Natural killer cell (primary cell): Measurements from ENCODE around the gene PWWP2B. TPM values are rescaled to one million over a fixed set of nuclear protein-coding genes. Genes with fewer than 3 reads are reported as not detected.

Experiments
- ATAC-seq, 3 donors: fragments of 150-1000 bp in 2 of 3; fragments of 200-7000 bp in 1 of 3; cut with Tn5 transposase; 1 replicate in 1 of 3; 2 replicates in 2 of 3; pipeline ENCODE4 v1.10.0; 2021; ENCODE audit warnings: mild to moderate bottlenecking in 2 of 3, moderate library complexity in 2 of 3
- DNase-seq, 2 donors: peaks; one replicate each; pipeline versions ENCODE4 v3.0.0 to v3.0.0-alpha.2; 2013 to 2021; ENCODE audit warnings: mixed read lengths in 1 of 2
- H3K27ac ChIP-seq: one replicate; pipeline ENCODE4 v1.5.1; 2013; ENCODE audit warnings: mild to moderate bottlenecking, low read length
- H3K27me3 ChIP-seq: one replicate; pipeline ENCODE4 v1.6.1; 2013; ENCODE audit warnings: low read length; ENCODE audit not compliant: control insufficient read depth, insufficient read depth
- H3K36me3 ChIP-seq: one replicate; pipeline ENCODE4 v1.6.1; 2013; ENCODE audit warnings: low read length; ENCODE audit not compliant: control insufficient read depth, insufficient read depth
- H3K4me1 ChIP-seq: one replicate; pipeline ENCODE4 v1.6.1; 2013; ENCODE audit warnings: low read length; ENCODE audit not compliant: control insufficient read depth, insufficient read depth
- H3K4me3 ChIP-seq: one replicate; pipeline ENCODE4 v1.5.1; 2013; ENCODE audit warnings: low read length
- H3K9me3 ChIP-seq: one replicate; pipeline ENCODE4 v1.6.1; 2013; ENCODE audit warnings: low read length; ENCODE audit not compliant: control insufficient read depth, insufficient read depth
- H3K27ac Mint-ChIP-seq, 2 donors: one replicate each; pipeline ENCODE4 v1.8.0; 2022; ENCODE audit warnings: mild to moderate bottlenecking in 2 of 2, mixed read lengths in 2 of 2, moderate library complexity in 1 of 2
- H3K27me3 Mint-ChIP-seq, 2 donors: one replicate each; pipeline ENCODE4 v1.8.0; 2022; ENCODE audit warnings: low read depth in 2 of 2, mixed read lengths in 2 of 2
- H3K36me3 Mint-ChIP-seq: one replicate; pipeline ENCODE4 v1.8.0; 2022; ENCODE audit warnings: mixed read lengths
- H3K4me1 Mint-ChIP-seq, 2 donors: one replicate each; pipeline ENCODE4 v1.8.0; 2022; ENCODE audit warnings: mixed read lengths in 2 of 2
- H3K4me3 Mint-ChIP-seq: one replicate; pipeline ENCODE4 v1.8.0; 2022; ENCODE audit warnings: mild to moderate bottlenecking, moderate library complexity, mixed read lengths
- H3K9me3 Mint-ChIP-seq, 2 donors: one replicate each; pipeline ENCODE4 v1.8.0; 2022; ENCODE audit warnings: mixed read lengths in 2 of 2
- CTCF ChIP-seq: fragments of 200-600 bp; IDR thresholded peaks from one replicate; pipeline ENCODE4 v1.8.0; 2022; ENCODE audit warnings: antibody characterized with exemption
- WGBS: methylation state at CpG from one replicate; pipeline ENCODE4 v1.1.7; 2013; ENCODE audit warnings: missing lambda C conversion rate; ENCODE audit not compliant: insufficient coverage; 5-methylcytosine and 5-hydroxymethylcytosine counted together
- intact Hi-C: fragments of 100-400 bp; cut with micrococcal nuclease; formaldehyde crosslinking; loops from one replicate; pipeline ENCODE4 v1.14.2; 2022
- total RNA-seq, 4 donors: library from RNA; stranded (reverse); fragments of 120-200 nt in 1 of 4; gene quantifications; one replicate each; pipeline versions ENCODE4 v1.2.3 to v1.2.4, GENCODE V29; 2013 to 2022

PWWP2B gene
- total RNA-seq, 3 donors from 2014 or later (not counting 1 experiment from before 2014, with no cell fraction given) = 23.7 to 29.5 (median 24.4) TPM

GRCh38 chr10:132425757-132426155 lies 28.8 kb downstream of the PWWP2B start:
- H3K27me3 Mint-ChIP-seq = no peaks in the 10 kb centered on the region
- H3K27me3 ChIP-seq = no peaks in the 10 kb centered on the region
- WGBS = 94% methylated on average over 9 of the region's 9 CpGs
- H3K36me3 ChIP-seq = no peaks in the 10 kb centered on the region
- H3K4me3 ChIP-seq = no peak overlapping the region
- H3K27ac Mint-ChIP-seq = no peak overlapping the region
- no peak overlapping the region for H3K4me3 Mint-ChIP-seq
- peaks cover 52% of the 10 kb centered on the region for H3K4me1 ChIP-seq
- intact Hi-C loops = no loop called here
- H3K9me3 ChIP-seq = no peaks in the 10 kb centered on the region
- peaks cover 11 to 37% of the 10 kb centered on the region in 2 donors for H3K4me1 Mint-ChIP-seq
- DNase-seq (no peak), ATAC-seq (no peak)
- TF ChIP-seq CTCF = no peak
- H3K27ac ChIP-seq = no peak overlapping the region
- H3K9me3 Mint-ChIP-seq = no peaks in the 10 kb centered on the region
- no peaks in the 10 kb centered on the region for H3K36me3 Mint-ChIP-seq

GRCh38 chr10:132427006-132427771 lies 30.2 kb downstream of the PWWP2B start:
- H3K9me3 Mint-ChIP-seq = no peaks in the 10 kb centered on the region
- ATAC-seq (peak in 2 of 3 donors; percentile 1 to 16), DNase-seq (no peak)
- no peak overlapping the region for H3K27ac Mint-ChIP-seq
- H3K4me3 ChIP-seq = no peak overlapping the region
- no peaks in the 10 kb centered on the region for H3K36me3 Mint-ChIP-seq
- H3K4me1 ChIP-seq = peaks cover 38% of the 10 kb centered on the region
- WGBS = 91% methylated on average over 10 of the region's 10 CpGs
- H3K4me1 Mint-ChIP-seq = peaks cover 11 to 25% of the 10 kb centered on the region in 2 donors
- H3K9me3 ChIP-seq = no peaks in the 10 kb centered on the region
- no peak for TF ChIP-seq CTCF
- intact Hi-C loops = no loop called here
- H3K27me3 ChIP-seq = no peaks in the 10 kb centered on the region
- H3K27me3 Mint-ChIP-seq = no peaks in the 10 kb centered on the region
- H3K27ac ChIP-seq = no peak overlapping the region
- H3K4me3 Mint-ChIP-seq = no peak overlapping the region
- H3K36me3 ChIP-seq = no peaks in the 10 kb centered on the region

- H3K27me3 Mint-ChIP-seq = no peaks in the 10 kb centered on the region
- no peak for TF ChIP-seq CTCF
- H3K4me3 Mint-ChIP-seq = no peak overlapping the region
- peaks cover 7 to 19% of the 10 kb centered on the region in 2 donors for H3K4me1 Mint-ChIP-seq
- Histone ChIP-seq H3K4me3 (no peak overlapping the region), H3K27ac (no peak overlapping the region), H3K4me1 (peaks cover 30% of the 10 kb centered on the region), H3K9me3 (no peaks in the 10 kb centered on the region), H3K27me3 (no peaks in the 10 kb centered on the region), H3K36me3 (no peaks in the 10 kb centered on the region)
- DNase-seq (no peak), ATAC-seq (peak; percentile 14 to 52 (median 41))
- intact Hi-C loops = no loop called here
- 83% methylated on average over 2 of the region's 2 CpGs for WGBS
- H3K9me3 Mint-ChIP-seq = no peaks in the 10 kb centered on the region
- no peaks in the 10 kb centered on the region for H3K36me3 Mint-ChIP-seq
- H3K27ac Mint-ChIP-seq = no peak overlapping the region
Observed at GRCh38 chr10:132427939-132428367, 31.0 kb downstream of the PWWP2B start.
